Osteocyte (in vitro differentiated cells): ENCODE data around the gene UMODL1. TPM values are rescaled to one million over a fixed set of nuclear protein-coding genes. Genes with fewer than 3 reads are reported as not detected.

ENCODE experiments used
- DNase-seq: peaks from one replicate; pipeline ENCODE4 v3.0.0; 2021; ENCODE audit warnings: mixed read lengths; ENCODE audit not compliant: unreplicated experiment; ENCODE audit errors: extremely low spot score
- H3K27ac Mint-ChIP-seq: one replicate; pipeline ENCODE4 v1.8.0; 2021; ENCODE audit warnings: mild to moderate bottlenecking, mixed read lengths; ENCODE audit not compliant: unreplicated experiment
- H3K27me3 Mint-ChIP-seq: one replicate; pipeline ENCODE4 v1.8.0; 2021; ENCODE audit warnings: mixed read lengths; ENCODE audit not compliant: unreplicated experiment
- H3K36me3 Mint-ChIP-seq: one replicate; pipeline ENCODE4 v1.8.0; 2021; ENCODE audit warnings: mixed read lengths; ENCODE audit not compliant: unreplicated experiment
- H3K4me1 Mint-ChIP-seq: one replicate; pipeline ENCODE4 v1.8.0; 2021; ENCODE audit warnings: mixed read lengths; ENCODE audit not compliant: unreplicated experiment
- H3K4me3 Mint-ChIP-seq: one replicate; pipeline ENCODE4 v1.8.0; 2021; ENCODE audit warnings: mild to moderate bottlenecking, moderate library complexity, mixed read lengths; ENCODE audit not compliant: unreplicated experiment
- H3K9me3 Mint-ChIP-seq: one replicate; pipeline ENCODE4 v1.8.0; 2021; ENCODE audit warnings: mixed read lengths; ENCODE audit not compliant: unreplicated experiment
- CTCF ChIP-seq: fragments of 200-600 bp; sonication (generic); IDR thresholded peaks from 2 replicates; pipeline ENCODE4 v1.5.0; 2021; ENCODE audit warnings: antibody characterized with exemption, mild to moderate bottlenecking, moderate library complexity
- total RNA-seq: library from RNA; stranded (reverse); gene quantifications from 2 replicates; pipeline ENCODE4 v1.2.1, GENCODE V29; 2021

UMODL1 gene
- total RNA-seq, 1 donor from 2014 or later = not detected

- no peak for DNase-seq
- H3K27ac Mint-ChIP-seq = no peak overlapping the region
- peaks cover 17% of the 10 kb centered on the region for H3K4me1 Mint-ChIP-seq
- no peaks in the 10 kb centered on the region for H3K36me3 Mint-ChIP-seq
- H3K9me3 Mint-ChIP-seq = no peaks in the 10 kb centered on the region
- H3K4me3 Mint-ChIP-seq = no peak overlapping the region
- no peaks in the 10 kb centered on the region for H3K27me3 Mint-ChIP-seq
- TF ChIP-seq CTCF = no peak
Observed at GRCh38 chr21:42079939-42080787, 9.0 kb downstream of the UMODL1 start.

- no peaks in the 10 kb centered on the region for H3K36me3 Mint-ChIP-seq
- no peaks in the 10 kb centered on the region for H3K9me3 Mint-ChIP-seq
- no peak for DNase-seq
- H3K4me1 Mint-ChIP-seq = peaks cover 17% of the 10 kb centered on the region
- TF ChIP-seq CTCF = no peak
- no peak overlapping the region for H3K27ac Mint-ChIP-seq
- H3K27me3 Mint-ChIP-seq = no peaks in the 10 kb centered on the region
- H3K4me3 Mint-ChIP-seq = no peak overlapping the region
Observed at GRCh38 chr21:42080788-42081083, 9.6 kb downstream of the UMODL1 start.

DNA sequence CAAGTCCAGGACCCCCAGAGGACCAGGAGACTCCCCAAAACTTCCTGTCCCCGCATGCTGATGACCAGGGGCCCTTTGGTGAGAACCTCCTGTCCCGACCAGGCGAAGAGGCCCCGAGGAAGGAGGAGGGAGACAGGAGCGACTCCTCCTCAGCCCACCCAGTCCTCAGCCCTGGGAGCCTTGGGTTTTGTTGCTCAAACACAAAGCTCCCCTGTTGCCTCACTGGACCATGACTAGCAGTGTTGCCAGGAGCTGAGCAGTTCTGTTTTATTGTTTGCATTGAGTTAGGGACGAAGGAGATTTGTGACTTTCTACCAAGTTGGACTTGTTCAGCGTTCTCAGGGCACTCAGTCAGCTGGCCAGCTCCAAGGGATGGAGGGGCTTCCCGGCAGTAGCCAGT, 10.0 kb downstream of the UMODL1 start:
- H3K4me3 Mint-ChIP-seq = no peak overlapping the region
- no peaks in the 10 kb centered on the region for H3K36me3 Mint-ChIP-seq
- H3K27me3 Mint-ChIP-seq = no peaks in the 10 kb centered on the region
- TF ChIP-seq CTCF = no peak
- H3K9me3 Mint-ChIP-seq = no peaks in the 10 kb centered on the region
- no peak for DNase-seq
- peaks cover 17% of the 10 kb centered on the region for H3K4me1 Mint-ChIP-seq
- no peak overlapping the region for H3K27ac Mint-ChIP-seq

- no peak overlapping the region for H3K4me3 Mint-ChIP-seq
- no peak for DNase-seq
- no peak overlapping the region for H3K27ac Mint-ChIP-seq
Observed at GRCh38 chr21:42081931-42082381, 10.8 kb downstream of the UMODL1 start.

More at GRCh38 chr21:42081931-42082381, 10.8 kb downstream of the UMODL1 start:
- H3K9me3 Mint-ChIP-seq = no peaks in the 10 kb centered on the region
- no peaks in the 10 kb centered on the region for H3K27me3 Mint-ChIP-seq
- no peaks in the 10 kb centered on the region for H3K36me3 Mint-ChIP-seq
- H3K4me1 Mint-ChIP-seq = peaks cover 17% of the 10 kb centered on the region
- TF ChIP-seq CTCF = no peak
